ENCODE data around the gene CHAD.
"Not testable (repeated sequence)": the region's sequence is repeated elsewhere in the genome, so short reads cannot be mapped to it uniquely, and the experiment has no call there.

CHAD gene

GRCh38 chr17:50432125-50432762 lies 36.4 kb downstream of the CHAD start:
- no peak for DNase-seq (ENCODE audit: low read depth in 2 of 3, low spot score in 1 of 3)

- DNase-seq (ENCODE audit: low read depth in 2 of 3, low spot score in 1 of 3), result no peak
Observed at GRCh38 chr17:50430821-50431618, 37.7 kb downstream of the CHAD start.

DNA sequence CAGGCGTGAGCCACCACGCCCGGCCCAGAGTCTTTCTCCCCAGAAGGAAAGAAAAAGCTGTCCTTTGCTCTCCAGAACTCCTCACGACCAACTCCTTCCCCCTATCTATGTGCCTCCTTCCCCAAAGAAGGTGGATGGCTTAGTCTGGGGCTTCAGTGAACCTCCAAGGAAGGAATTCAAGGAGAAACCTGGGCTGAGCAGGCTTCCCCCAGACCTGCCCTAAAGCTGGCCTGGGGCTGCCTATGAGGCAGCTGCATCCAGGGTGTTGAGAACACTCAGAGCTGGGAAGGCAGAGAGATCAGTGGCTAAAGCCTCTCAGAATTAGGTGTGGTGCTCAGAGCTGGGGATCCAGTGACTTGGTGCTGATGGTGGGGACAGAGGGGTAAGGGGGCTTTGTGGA lies 38.9 kb downstream of the CHAD start:
- DNase-seq (ENCODE audit: low read depth in 2 of 3, low spot score in 1 of 3), result no peak

DNA sequence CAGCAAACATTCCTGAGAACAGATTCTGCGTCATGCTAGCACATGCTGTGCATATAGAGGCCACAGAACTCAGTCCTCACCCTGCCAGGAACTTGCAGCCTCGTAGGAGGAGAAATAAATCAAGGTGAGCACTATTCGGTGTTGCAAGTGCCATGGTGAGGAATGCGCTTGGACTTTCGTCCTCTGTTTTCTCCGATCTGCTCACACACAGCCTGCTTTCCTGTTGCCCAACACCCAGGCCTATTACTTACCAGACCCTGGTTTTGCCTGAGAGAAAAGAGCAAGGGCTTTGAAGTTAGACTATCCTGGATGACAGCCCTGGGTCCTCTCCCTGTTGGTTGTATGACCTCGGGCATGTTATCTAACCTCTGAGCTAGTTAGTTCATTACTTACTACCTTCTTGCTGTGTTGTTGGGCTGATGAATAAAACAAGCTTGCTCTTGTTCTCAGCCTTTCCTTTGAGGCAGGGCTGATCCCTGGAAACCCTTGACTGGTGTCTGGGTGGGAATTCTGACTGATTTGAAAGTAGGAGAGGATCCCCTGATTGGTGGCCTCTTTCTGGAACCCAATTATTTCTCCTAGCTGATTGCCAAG lies 39.8 kb downstream of the CHAD start:
- no peak for DNase-seq (ENCODE audit: low read depth in 2 of 3, low spot score in 1 of 3)

- not testable (repeated sequence) for DNase-seq (ENCODE audit: low read depth in 2 of 3, low spot score in 1 of 3)
Observed at GRCh38 chr17:50428126-50428525, 40.6 kb downstream of the CHAD start.

GRCh38 chr17:50426814-50427787 lies 41.6 kb downstream of the CHAD start:
- DNase-seq (ENCODE audit: low read depth in 2 of 3, low spot score in 1 of 3), result no peak

DNA sequence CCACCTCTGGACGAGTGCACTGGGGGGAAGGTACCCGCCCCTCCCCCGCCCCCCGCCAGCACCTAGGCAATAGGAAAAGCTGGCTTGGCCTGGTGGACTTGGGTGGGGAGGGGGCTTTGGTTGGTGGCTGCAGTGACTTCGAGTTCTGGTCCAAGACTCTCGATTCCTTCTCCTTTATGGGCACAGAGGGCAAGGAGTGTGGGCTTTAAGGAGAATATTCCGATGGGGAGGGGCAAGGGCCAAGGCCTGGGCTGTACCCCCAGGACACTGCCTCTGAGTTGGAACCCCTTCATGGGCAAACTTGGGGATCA lies 42.3 kb downstream of the CHAD start:
- DNase-seq (ENCODE audit: low read depth in 2 of 3, low spot score in 1 of 3), result no peak

GRCh38 chr17:50425682-50426471 lies 42.8 kb downstream of the CHAD start, which contains the start of gene ACSF2:
Gene ACSF2 (plus strand): TSS chr17:50426218. CDS start chr17:50426262, 44 bp downstream.
- DNase-seq (ENCODE audit: low read depth in 2 of 3, low spot score in 1 of 3), result peak; percentile 48 to 65 (median 53)

DNA sequence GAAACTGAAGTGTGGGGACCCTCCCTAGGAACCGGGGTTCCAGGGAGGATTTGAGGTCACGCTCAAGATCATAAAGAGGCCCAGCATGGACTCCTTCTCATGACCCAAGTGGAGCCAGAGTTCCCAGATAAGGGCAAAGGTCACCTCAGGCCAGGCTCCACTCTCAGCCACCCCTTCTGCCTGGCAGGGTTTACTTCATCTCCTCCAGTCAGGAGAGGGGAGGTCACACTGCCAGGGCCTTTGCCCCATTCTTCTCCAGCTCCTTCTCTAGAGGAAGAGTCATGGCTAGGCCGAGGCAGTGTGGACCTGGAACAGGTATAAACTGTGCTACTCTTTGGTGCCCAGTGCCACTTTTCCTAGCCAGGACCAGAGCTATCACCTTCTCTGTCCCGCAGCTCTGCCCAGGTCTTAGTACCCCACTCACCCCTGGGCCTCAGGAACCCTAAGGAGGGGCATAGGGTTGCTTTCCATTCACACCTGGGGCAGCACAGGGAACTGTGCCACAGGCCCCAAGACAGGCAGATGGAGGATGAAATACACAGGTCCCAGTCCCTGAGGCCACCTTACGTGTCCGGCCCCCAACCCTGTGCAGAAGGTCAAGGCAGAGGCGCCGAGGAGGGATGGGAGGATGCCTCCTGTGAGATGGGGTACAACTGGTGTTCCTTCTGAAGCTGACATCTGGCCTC lies 43.5 kb downstream of the CHAD start:
- no peak for DNase-seq (ENCODE audit: low read depth in 2 of 3, low spot score in 1 of 3)

DNA sequence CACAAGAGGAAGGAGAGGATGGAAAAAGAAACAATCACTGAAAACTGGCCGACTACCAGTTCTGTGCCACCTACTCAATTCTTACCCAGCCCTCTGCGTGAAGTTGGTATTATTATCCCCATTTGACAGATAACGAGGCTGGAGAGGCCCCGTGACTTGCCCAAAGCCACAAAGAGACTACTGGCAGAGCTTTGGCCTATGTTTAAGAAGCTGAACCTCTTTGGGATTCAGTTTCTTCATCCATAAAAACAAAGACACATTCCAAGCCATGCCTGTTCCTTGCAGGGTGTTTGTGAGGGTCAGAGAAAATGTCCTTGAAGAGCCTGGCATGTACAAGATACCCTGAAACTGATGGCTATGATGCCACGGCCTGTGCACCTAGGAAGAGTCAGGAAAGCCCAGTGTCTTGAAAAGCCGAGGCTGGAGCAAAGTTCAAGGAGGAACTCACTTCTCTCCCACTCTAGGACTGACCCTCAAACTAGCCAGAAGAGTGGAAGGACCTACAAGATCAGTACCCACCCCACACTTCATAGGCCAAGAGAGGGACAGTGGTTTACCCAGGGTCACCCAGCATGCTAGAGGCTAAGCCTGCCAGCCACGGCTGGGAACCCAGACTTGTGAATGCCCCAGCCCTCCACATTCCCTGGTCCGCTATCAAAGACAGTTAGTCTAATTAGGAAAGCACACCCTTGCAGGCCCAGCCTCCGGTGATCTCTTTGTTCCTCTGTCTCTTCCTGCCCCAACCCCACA lies 44.3 kb downstream of the CHAD start:
- DNase-seq (ENCODE audit: low read depth in 2 of 3, low spot score in 1 of 3), result no peak

- DNase-seq (ENCODE audit: low read depth in 2 of 3, low spot score in 1 of 3), result no peak
Observed at GRCh38 chr17:50423553-50424159, 45.0 kb downstream of the CHAD start.

GRCh38 chr17:50422738-50423137 lies 45.9 kb downstream of the CHAD start:
- DNase-seq (ENCODE audit: low read depth in 2 of 3, low spot score in 1 of 3), result no peak

DNA sequence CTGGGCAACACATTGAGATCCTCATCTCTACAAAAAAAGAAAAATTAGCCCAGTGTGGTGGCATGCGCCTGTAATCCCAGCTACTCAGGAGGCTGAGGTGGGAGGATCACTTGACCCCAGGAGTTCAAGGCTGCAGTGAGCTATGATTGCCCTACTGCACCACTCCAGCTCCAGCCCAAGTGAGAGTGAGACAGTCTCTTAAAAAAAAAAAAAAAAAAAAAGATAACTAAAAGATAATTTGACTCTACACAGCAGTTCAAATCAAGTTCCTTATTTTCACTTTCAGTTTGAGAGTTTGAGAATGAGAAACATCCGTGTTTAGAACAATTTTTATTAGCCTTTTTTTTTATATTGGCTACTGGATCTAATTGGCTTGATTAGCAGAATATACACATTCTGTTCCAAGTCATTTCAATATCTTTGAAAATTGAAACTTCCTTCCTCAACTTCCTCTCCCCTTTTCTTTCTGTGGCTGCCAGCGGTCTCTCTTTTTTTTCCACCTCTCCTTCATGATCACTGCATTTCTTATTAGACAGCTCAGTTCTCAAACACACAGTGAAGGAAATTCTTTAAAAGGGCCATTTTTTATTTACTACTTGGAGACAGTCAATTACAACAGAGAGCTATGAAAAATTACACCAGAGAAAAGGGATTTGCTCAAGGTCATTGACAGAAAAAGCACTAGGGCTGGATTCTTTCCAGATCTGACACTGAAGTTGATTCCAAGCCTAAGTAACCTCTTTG lies 47.2 kb downstream of the CHAD start:
- DNase-seq (ENCODE audit: low read depth in 2 of 3, low spot score in 1 of 3), result no peak

DNA sequence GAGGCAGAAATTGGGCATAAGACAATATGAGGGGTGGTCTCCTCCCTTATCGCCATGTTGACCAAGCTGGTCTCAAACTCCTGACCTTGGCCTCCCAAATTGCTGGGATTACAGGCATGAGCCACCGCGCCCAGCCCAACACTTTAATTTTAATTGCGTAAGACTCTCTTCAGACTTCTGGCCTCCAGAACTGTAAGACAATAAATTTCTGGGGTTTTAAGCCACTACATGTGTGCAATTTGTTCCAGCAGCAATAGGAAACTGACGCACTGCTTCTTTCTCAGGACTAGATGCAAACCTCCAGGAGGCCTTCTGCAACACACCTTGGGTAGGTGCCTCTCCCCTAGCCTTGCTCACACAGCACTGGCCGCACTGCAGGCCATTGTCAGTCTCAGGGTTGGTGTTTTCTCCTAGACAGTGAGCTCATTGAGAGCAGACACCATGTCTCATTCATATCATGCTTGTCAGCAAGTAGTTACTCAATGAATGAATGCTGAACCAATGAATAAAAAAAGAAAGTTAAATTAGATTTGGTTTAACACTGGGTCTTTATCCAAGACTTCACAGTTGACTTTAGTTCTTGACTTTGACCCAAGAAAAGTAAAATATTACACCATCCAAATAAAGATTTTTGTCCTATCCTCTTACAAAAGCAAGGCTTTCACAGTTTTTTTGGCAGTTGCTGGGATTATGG lies 48.1 kb downstream of the CHAD start:
- no peak for DNase-seq (ENCODE audit: low read depth in 2 of 3, low spot score in 1 of 3)

DNA sequence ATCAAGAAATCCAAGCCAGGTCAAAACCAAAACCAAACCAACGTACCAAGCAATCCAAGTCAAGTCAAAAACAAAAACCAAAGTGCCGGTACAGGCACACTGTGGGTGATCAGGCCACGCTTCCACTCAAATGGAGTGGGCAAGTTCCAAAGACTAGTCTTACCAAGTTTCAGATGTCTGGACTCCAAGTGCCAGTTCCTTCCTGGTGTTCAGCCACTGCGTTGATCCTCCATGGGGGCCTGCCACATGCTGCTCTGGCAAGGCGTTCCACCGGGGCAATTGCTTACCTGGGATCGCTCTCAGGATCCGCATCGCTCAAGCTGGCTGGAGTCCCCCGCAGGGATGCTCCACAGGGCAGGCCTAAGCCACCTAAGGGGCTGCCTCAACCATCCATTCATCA lies 49.1 kb downstream of the CHAD start:
- not testable (repeated sequence) for DNase-seq (ENCODE audit: low read depth in 2 of 3, low spot score in 1 of 3)

- DNase-seq (ENCODE audit: low read depth in 2 of 3, low spot score in 1 of 3), result no peak
Observed at GRCh38 chr17:50414808-50415207, 53.9 kb downstream of the CHAD start.
